GM19397 (cell line): ENCODE data around the gene ADAM19.
"Not testable (repeated sequence)": the region's sequence is repeated elsewhere in the genome, so short reads cannot be mapped to it uniquely, and the experiment has no call there.

ENCODE experiments used
- ATAC-seq: cut with Tn5 transposase; IDR thresholded peaks from one replicate; pipeline ENCODE4 v1.9.1; 2021; ENCODE audit warnings: mild to moderate bottlenecking, moderate library complexity; ENCODE audit not compliant: unreplicated experiment

The ADAM19 gene

DNA sequence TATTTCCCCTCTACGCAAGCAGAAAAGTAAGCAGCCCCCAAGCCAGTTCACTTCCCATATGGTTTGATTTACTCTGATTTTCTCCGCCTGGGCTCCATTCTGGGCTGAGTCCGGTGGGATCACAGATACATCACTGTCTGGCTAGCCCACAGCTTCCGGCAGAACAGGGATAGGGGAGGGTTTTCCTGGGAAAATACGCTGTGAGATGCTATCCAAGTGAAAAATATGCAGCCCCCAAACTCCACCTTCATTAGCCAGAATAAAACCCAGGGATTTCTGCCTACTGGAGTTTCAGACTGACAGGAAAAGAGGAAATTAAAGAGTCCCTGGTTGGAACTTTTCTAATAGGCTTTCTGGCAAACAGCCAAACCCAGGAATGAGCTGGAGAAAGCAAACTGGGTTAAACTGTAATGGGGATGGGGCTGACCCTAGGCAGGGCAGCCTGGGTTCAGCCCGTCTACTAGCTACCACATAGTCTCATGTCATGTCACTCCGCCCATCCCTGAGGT, 132.5 kb downstream of the ADAM19 start:
- no peak for ATAC-seq

GRCh38 chr5:157434096-157434495, 141.5 kb downstream of the ADAM19 start:
- ATAC-seq, result no peak

GRCh38 chr5:157431544-157432200, 143.9 kb downstream of the ADAM19 start:
- ATAC-seq, result no peak

DNA sequence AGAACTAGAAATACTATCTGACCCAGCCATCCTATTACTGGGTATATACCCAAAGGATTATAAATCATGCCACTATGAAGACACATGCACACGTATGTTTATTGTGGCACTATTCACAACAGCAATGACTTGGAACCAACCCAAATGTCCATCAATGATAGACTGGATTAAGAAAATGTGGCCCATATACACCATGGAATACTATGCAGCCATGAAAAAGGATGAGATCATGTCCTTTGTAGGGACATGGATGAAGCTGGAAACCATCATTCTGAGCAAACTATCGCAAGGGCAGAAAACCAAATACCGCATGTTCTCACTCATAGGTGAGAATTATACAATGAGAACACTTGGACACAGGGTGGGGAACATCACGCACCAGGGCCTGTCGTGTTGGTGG, 145.7 kb downstream of the ADAM19 start:
- not testable (repeated sequence) for ATAC-seq
